ENCODE data around the gene HPN.
"Not testable (repeated sequence)": the region's sequence is repeated elsewhere in the genome, so short reads cannot be mapped to it uniquely, and the experiment has no call there.

Gene HPN

GRCh38 chr19:35044317-35045117, 3.0 kb downstream of the HPN start:
- DNase-seq = no peak

- no peak for DNase-seq
Observed at GRCh38 chr19:35045667-35046300, 4.3 kb downstream of the HPN start.

- no peak for DNase-seq
Observed at GRCh38 chr19:35046461-35046860, 4.9 kb downstream of the HPN start.

GRCh38 chr19:35048911-35049411, 7.4 kb downstream of the HPN start:
- no peak for DNase-seq

- no peak for DNase-seq
Observed at GRCh38 chr19:35049456-35049855, 7.9 kb downstream of the HPN start.

GRCh38 chr19:35050662-35051061, 9.1 kb downstream of the HPN start:
- DNase-seq = not testable (repeated sequence)

- not testable (repeated sequence) for DNase-seq
Observed at GRCh38 chr19:35051268-35051667, 9.7 kb downstream of the HPN start.

GRCh38 chr19:35051796-35052195, 10.3 kb downstream of the HPN start:
- DNase-seq = no peak

- no peak for DNase-seq
Observed at GRCh38 chr19:35052599-35053190, 11.2 kb downstream of the HPN start.

- DNase-seq = no peak
Observed at GRCh38 chr19:35053667-35054293, 12.3 kb downstream of the HPN start.

GRCh38 chr19:35054626-35055025, 13.1 kb downstream of the HPN start:
- DNase-seq = no peak

- DNase-seq = no peak
Observed at GRCh38 chr19:35055715-35056179, 14.2 kb downstream of the HPN start.

- no peak for DNase-seq
Observed at GRCh38 chr19:35056513-35057063, 15.1 kb downstream of the HPN start.

GRCh38 chr19:35058370-35058769, 16.8 kb downstream of the HPN start:
- DNase-seq = no peak

- DNase-seq = no peak
Observed at GRCh38 chr19:35059006-35059798, 17.7 kb downstream of the HPN start.

- no peak for DNase-seq
Observed at GRCh38 chr19:35059799-35060091, 18.2 kb downstream of the HPN start.

GRCh38 chr19:35060160-35060855, 18.8 kb downstream of the HPN start:
- no peak for DNase-seq

- DNase-seq = no peak
Observed at GRCh38 chr19:35061583-35062373, 20.3 kb downstream of the HPN start.

- DNase-seq = no peak
Observed at GRCh38 chr19:35062942-35063341, 21.4 kb downstream of the HPN start.

GRCh38 chr19:35063940-35064818, 22.7 kb downstream of the HPN start:
- no peak for DNase-seq
